NCI-H2227 (cell line): Measurements from ENCODE around the gene NTF4.
"Not testable (repeated sequence)": the region's sequence is repeated elsewhere in the genome, so short reads cannot be mapped to it uniquely, and the experiment has no call there.

Experiments
- DNase-seq: peaks from one replicate; lab custom pipeline; 2025; ENCODE audit not compliant: unreplicated experiment; lab: John Stamatoyannopoulos, UW

Gene NTF4

DNA sequence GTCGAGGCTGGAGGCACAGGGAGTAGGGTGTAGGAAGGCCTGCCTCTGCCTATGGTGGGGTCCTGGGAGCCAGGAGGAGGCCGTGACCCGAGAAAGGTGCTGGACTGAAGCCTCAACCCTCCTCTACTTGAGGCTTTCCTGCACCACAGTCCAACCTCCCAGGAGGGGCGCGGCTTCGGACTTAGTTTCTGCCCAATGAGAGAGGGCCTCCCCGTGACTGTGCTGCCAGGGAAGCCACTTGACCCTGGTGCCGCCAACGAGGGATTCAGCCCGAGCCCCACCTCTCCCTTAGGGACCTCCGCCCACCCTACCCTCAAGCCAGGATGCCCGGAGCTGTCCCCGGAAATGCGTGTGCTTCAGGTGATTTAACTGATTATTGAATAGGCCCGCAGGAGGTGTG is 40.4 kb downstream of the NTF4 start, which contains the start of gene CGB3:
Gene CGB3 (minus strand): TSS at position 101 of the 400 bp plus-strand sequence. CDS start 362 bp downstream, outside the sequence.
- not testable (repeated sequence) for DNase-seq

DNA sequence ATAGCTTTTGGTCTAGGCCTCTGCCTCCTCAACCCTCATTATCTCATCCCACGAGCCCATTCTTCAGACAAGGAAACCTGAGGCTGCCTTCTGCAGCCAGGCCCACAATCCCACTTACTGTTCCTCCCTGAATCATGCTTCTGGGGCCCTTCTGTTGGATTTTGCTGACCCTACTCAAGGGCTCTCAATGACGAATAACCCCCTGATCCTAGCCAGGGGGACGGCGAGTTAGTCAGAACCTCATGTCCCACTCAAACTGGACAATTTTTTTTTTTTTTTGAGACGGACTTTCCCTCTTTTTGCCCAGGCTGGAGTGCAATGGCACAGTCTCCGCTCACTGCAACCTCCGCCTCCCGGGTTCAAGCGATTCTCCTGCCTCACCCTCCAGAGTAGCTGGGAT is 42.5 kb downstream of the NTF4 start:
- DNase-seq: no peak

DNA sequence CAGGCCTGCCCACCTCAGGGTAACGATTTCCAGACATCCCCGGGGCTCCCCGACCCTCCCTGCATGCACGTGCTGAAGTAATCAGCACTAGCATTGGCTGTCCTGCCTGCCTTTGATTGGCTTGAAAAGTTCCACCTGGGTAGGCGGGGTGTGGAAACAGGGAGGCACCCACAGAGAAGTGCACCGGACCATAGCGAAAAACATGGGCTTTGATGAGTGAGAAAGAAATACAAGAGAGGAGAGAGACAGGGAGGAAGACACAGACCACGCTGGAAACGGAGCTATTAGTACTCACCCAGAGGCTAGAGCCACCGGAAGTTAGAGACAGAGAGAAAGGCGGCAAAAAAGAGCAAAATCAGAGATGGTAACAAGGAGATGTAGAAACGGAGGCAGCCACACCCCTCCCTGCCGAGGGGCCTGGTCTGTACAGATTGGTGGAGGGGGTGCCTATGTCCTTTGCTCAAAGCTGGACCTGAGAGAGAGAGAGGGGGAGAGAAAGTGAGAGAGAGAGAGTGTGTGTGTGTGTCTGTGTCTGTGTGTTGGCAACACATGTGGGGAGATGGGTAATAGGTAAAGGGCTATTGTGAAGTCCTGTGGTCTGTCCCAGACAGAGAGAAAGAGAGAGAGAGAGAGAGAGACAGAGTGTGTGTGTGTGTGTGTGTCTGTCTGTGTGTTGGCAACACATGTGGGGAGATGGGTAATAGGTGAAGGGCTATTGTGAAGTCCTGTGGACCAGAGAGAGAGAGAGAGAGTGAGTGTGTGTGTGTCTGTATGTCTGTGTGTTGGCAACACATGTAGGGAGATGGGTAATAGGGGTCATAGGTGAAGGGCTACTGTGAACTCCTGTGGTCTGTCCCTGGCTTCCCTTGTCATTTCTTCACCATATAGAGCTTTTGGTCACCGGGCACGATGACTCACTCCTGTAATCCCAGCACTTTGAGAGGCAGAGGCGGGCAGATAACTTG is 43.4 kb downstream of the NTF4 start:
- DNase-seq: no peak

DNA sequence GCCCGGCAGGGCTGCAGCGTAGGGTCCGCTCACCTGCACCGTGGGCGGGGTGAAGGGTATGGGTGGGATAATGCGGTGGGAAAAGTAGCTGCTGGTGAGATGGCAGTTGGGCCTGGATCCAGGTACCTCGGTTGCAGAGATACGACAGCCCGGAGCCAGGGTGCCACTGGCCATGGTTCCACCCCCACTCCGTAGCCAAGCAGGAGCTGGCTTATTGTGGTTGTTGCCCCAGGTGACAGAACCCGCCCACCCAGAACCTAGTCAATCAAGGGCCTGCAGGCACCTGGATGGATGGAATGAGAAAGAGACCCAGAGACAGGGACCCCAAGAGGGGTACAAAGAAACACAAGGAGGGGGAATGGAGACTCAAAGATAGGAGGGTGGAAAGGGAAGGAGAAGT is 44.3 kb downstream of the NTF4 start:
- DNase-seq: no peak

DNA sequence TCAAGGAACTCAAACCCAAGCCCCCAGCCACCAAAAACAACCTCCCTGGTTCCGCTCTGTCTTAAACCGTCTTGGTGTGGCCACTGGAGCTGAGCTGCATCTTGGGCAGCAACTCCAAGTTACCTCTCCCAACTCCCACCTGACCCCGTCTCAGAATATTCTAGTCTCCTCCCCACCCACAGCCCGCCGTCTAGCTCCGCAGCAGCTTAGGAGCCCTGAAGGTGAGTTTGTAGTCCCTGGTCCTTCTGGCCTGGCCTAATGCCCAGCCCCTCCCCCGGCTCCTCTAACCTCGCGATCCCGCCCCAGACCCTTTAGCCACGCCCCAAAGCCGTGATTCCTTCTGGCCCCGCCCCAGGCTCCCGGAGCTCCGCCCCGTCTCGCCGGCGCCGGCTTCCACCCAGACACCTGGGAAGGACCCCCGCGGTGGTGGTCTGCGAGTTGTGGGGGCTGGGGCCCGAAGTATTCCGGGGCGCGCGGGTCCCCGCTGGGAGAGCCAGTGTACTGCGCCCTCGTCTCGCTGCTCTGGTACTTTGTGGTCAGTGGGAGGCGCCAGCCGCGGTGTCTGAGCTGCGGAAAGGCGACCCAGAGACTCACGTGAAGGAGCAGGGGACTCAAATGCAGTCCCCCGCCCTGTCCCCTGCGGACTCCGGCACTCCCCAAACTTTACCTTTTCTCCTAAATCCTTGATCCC is 45.2 kb downstream of the NTF4 start:
- DNase-seq: peak; percentile 42

DNA sequence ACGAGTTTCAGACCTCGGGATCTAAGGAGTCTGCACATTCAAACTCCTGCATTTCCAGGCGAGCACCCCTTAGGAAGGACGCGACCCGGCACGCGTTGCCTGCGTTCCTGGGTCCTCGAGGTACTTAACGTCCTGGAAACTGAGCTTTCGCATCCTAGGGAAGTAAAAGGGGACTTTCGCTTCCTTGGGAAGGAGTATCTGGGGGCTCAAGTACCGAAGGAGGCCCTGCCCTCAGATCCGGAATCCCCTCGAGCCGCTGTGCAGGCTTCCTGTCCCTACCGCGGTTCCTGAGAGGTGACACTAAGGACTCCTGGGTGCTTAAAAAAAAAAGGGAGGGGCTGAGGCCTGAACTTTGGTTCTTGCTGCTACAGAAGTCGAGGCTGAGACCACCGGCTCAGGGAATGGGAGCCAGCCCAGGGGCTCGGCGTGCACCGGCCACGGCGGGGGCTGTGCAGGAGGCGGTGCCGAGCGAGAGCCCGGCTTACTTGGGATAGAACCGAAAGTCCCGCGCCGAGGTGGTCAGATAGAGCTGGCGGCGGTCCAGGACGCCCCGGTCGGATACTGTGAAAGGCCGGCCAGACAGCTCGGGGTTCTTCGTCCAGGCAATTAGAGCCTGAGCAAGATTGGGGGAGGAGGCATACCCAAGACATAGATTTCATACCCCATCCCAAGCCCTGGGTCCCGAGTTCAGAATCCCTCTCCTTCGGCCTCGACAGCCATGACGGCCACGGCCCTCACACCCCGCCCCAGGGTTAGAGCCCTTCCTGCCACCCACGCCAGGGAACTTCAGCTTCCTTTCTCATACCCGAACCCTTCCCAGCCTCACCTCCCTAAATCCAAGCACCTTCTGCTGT is 46.0 kb downstream of the NTF4 start:
- DNase-seq: not testable (repeated sequence)

DNA sequence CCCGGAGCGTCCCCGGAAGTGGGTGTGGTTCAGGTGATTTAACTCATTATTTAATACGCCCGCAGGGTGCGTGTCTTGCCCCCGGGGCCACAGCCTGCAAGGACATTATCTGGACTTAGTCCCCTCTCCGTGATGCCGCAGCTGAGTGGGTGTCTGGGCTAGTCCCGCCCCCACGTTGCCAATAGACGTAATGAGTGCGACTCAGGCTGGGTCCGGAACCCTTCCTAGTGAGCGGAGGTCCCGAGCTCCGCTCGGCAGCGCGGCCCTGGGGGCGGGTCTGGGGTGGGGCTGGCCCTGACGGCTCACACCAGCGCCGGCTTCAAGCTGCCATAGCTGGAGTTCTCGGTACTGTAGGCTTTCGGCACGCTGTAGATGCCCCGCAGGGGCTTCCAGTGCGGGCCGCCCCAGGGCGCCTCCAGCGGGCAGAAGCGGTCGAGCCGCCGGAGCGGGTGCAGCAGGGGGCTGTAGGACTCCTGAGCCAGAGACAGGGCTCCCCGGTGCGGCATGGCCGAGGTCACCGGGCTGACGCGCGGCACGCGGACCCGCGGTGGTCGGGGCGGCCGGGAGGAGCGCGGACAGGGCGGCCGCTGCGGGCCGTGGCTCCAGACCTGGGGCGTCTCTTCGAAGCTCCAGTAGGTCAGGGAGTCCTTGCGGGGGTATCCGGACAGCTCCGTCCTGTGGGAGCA is 46.8 kb downstream of the NTF4 start:
- DNase-seq: peak; percentile 73

DNA sequence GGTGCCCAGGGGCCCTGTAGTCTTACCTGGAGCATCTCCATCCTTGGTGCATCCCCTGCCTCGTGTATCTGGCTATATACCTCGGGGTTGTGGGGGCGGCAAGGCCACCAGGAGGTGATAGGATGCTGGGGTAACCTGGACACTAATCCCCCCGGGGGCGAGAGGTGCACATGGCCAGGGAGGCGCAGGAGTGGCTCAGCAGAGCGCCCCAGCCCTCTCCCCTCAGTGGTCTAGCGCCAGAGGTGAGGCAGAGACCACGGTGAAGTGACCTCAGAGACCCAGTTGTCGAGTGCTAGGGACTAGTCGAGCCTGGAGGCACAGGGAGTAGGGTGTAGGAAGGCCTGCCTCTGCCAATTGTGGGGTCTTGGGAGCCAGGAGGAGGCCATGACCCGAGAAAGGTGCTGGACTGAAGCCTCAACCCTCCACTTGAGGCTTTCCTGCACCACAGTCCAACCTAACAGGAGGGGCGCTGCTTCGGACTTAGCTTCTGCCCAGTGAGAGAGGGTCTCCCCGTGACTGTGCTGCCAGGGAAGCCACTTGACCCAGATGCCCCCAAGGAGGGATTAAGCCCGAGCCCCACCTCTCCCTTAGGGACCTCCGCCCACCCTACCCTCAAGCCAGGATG is 47.5 kb downstream of the NTF4 start, which contains the start of gene LHB:
Gene LHB (minus strand): TSS at position 51 of the 625 bp plus-strand sequence. CDS start 10 bp downstream, at position 41.
- no peak for DNase-seq

DNA sequence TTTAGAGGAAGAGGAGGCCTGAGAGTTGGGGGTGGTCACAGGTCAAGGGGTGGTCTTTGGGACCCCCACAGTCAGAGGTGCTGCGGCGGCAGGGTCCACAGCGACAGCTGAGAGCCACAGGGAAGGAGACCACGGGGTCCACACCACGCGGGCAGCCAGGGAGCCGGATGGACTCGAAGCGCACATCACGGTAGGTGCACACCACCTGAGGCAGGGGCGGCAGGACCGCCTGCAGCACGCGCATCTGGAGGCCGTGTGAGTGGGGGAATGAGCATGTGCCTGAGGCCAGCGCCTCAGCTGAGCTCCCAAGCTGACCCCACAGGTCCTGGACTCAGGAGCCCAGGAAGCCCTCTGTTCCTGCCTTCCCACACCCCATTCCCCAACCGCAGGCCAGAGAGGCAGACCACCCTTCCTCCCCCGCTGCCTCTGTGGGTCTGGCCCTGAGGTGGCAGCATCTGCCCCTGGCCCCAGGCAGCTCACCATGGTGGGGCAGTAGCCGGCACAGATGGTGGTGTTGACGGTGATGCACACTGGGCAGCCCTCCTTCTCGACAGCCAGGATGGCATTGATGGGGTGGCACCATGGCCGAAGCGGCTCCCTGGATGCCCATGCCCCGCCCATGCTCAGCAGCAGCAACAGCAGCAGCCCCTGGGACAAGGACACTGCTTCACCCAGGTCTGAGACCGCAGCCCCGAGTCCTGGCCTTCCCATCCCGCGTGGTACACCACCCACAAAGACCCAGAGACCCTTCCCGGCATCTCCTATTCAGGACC is 48.4 kb downstream of the NTF4 start:
- DNase-seq: no peak

DNA sequence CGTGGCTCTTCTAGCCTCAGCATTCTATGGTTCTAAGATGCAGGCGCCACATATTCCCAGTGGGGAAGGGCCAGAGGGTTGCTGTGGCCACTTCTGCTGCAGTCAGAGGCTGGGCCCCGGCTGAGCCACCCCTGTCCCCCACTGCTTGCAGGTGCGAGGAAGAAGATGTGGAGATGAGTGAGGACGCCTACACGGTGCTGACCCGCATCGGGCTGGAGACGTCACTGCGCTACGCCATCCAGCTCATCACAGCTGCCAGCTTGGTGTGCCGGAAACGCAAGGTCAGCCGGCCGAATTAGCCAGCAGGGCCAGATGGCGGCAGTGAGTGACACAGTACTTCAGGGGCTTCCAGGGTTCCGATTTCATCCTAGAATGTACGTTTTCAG is 49.8 kb downstream of the NTF4 start:
- DNase-seq: no peak

DNA sequence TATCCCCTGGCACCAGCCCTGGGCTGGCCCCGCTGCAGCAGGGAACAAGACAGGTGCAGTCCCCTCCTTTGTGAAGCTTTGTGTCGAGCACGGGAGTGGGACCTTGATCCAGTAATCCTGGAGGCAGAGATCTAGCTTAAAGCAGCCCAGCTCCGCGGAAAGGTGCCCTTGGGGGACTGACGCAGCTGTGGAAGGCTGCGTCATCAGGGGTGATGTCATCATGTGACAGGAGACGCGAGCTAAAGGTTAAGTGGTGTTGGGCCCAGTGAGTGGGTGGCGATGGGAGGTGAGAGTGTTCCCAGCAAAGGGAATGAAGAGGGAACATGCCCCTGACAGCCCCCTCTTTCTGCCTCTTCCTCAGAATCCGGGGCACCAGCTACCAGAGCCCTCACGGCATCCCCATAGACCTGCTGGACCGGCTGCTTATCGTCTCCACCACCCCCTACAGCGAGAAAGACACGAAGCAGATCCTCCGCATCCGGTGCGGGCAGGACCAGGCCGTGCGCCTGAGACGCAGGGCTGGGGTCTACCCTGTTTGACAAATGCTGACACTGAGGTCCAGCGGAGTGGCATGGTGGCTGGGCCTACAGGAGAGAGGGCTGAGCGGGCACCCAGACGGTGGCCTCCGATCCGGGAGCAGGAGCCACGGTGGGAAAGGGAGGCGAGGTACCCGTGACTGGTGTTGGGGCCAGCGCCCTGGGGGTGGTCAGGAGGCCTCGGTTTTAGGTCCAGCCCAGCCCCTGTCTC is 50.3 kb downstream of the NTF4 start:
- DNase-seq: no peak

DNA sequence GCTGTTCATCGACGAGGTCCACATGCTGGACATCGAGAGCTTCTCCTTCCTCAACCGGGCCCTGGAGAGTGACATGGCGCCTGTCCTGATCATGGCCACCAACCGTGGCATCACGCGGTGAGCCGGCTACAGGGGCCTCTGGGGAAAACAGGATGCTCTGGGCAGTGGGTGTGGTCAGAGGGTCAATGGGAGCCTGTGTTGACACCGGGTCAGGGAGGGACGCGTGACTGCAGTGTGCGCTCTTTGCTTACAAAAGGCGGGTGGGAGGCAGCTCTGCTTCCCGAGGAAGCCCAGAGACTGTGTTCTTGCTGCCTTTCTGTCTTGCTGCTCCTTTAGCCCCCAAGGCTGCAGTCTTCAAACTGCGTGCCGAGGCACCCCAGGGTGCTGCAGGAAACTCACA is 53.4 kb downstream of the NTF4 start:
- no peak for DNase-seq
